HG03378 (cell line): ENCODE data around the gene PFKFB4.

Source experiments
- ATAC-seq: cut with Tn5 transposase; IDR thresholded peaks from one replicate; pipeline ENCODE4 v1.9.1; 2021; ENCODE audit warnings: mild to moderate bottlenecking, moderate library complexity; ENCODE audit not compliant: unreplicated experiment

Gene PFKFB4

DNA sequence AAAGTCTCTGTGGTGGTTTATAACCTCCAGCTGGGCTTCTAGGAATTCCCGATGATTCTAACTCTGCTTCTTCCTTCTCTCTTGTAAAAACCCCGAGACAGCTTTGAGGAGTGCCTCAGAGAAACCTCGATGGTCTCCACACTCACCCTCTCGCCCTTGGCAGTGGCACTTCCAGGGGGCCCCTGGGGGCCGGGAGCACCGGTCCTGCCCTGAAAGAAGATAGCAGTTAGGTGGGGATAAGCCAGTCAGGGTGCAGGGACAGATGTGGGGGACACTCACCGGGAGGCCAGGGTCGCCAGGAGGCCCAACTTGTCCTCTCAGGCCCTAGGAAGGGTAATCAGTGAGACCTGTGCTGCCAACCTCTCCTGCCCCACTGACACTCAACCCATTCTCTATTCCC is 28.8 kb upstream of the PFKFB4 start:
- no peak for ATAC-seq

GRCh38 chr3:48584836-48585235 is 28.2 kb upstream of the PFKFB4 start:
- ATAC-seq, result no peak

GRCh38 chr3:48581621-48582481 is 25.2 kb upstream of the PFKFB4 start:
- ATAC-seq, result no peak

DNA sequence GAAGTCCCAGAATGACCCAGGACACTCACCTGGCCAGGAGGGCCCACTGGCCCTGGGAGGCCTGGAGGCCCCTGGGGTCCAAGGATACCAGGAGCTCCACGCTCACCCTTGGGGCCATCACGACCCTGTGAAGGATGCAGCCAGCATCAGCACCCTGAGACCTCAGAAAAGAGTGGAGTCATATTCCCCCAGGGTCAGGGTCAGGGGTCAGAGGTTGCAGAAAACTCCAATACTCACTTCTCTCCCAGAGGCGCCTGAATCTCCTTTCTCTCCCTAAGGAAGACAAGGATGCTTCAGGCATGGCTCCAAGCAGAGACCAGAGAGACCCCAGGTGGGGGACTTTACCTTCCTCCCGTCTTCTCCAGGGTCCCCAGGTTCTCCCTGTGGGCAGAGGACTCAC is 20.0 kb upstream of the PFKFB4 start:
- ATAC-seq, result no peak

- no peak for ATAC-seq
Observed at GRCh38 chr3:48575366-48575765, 18.8 kb upstream of the PFKFB4 start.

DNA sequence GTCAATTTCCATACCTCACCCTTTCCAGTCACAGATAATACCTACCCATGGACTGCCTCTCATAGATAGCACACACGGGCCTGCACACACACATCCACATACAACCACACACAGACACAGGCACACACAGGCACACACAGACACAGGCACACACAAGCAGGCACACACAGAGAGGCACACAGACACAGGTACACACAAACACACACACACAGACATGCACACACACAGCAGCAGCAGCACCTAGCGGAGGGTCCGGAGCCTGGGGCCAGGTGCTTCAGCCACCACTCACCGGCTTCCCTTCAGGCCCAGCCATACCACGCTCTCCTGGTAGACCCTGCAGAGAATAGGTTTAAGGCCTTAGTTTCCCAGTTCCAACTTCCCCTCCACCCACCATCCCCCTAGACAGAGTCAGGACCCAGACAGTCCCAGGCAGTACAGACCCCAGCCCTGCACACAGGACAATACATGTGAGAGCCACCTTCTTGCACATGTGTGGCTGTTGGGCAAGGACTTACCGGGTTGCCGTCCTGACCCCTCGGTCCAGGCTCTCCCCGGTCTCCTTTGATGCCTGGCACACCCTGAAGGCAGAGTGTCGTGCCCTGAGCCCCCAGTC is 17.5 kb upstream of the PFKFB4 start:
- no peak for ATAC-seq

GRCh38 chr3:48572517-48572916 is 15.9 kb upstream of the PFKFB4 start:
- ATAC-seq, result no peak

GRCh38 chr3:48571938-48572337 is 15.3 kb upstream of the PFKFB4 start:
- no peak for ATAC-seq

- no peak for ATAC-seq
Observed at GRCh38 chr3:48569808-48570450, 13.3 kb upstream of the PFKFB4 start.

DNA sequence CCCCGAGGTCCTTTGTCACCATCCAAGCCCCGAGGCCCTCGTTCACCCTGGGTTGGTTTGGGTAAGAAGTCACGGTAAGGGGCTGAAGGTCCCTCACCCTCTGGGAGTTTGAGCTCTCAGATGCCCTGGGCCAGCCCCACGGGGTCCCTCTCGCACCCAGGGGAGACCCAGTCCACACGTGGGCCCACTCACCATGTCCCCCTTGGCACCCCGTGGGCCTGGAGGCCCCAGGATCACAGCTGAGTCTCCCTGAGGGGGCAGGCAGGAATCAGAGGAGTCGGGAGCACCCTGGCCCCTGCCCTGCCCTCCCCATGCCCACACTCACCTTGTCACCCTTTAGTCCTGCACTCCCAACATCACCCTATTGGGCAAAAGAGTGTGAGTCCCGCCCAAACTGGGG is 12.8 kb upstream of the PFKFB4 start:
- no peak for ATAC-seq

GRCh38 chr3:48568476-48568875 is 11.9 kb upstream of the PFKFB4 start:
- ATAC-seq, result no peak

DNA sequence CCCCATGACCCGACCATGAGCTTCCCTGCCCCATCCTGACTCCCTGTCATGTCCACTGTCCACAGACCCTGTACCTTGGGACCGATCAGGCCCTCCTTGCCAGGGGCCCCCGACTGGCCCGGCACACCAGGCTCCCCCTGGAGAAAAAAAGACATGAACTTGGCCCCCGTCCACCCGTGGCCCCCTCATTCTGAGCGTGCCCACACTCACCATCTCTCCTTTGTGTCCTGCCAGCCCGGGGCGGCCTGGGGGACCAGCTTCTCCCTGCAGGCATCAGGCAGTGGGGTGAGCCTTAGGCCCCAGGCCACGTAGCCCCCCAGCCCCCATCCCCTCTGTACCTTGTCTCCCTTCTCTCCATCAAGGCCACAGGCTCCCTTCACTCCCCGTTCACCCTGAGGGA is 10.9 kb upstream of the PFKFB4 start:
- ATAC-seq, result no peak

DNA sequence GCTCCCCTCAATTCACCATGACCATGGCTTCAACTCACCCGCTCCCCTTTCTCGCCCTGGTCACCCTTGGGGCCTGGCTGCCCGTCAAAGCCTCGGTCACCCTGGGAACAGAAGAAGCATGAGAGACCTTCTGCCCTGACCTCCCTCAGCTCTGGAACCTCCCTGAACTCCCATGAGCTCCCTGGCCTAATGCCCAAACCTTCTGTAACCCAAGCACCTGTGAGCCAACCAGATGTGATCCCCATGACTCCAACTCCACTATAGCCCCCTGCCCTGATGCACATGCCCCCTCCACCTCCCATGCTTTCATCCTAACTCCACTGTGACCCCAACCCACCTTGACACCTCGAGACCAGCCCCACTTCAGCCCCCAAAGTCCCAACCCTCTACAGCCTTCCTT is 10.5 kb upstream of the PFKFB4 start:
- no peak for ATAC-seq

- no peak for ATAC-seq
Observed at GRCh38 chr3:48566401-48566760, 9.8 kb upstream of the PFKFB4 start.

GRCh38 chr3:48565591-48566400 is 9.2 kb upstream of the PFKFB4 start:
- ATAC-seq, result no peak

DNA sequence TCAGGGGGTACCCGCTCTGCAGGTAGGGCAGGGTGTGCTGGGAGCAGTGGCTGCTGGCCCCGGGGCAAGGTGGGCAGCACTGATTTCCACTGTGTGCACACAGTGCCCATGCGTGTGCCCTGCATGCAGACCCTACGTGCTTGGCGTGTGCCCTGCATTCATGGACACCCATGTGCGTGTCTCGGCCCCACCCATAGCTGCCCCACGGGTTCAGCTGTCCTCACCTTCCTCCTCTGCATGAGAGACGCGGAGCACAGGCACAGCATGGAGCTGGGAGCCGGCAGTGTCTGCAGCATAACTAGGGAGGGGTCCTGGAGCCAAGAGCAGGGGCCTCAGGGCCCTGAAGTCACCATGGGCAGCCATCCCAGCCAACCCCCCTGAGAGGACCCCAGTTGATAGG is 8.6 kb upstream of the PFKFB4 start:
- no peak for ATAC-seq

GRCh38 chr3:48564667-48565066 is 8.1 kb upstream of the PFKFB4 start:
- ATAC-seq, result no peak

DNA sequence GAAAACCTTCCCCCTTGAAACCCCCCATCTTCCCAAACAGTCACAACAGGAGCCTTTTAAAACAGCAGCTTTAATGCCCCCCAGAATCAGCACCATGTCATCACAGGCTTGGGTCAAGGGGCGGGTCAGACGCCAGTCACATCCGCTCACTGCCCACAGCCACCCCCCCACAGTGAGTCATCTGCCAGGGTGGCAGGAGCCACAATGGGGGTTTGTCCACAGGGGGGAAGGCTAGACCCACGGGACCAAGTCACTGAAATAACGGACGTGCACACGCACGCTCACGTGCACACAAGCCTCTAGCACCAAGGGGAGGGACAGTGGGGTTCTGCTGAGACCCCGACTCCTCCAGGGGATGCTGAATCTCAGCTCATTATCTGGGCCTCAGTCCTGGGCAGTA is 7.4 kb upstream of the PFKFB4 start:
- no peak for ATAC-seq

- no peak for ATAC-seq
Observed at GRCh38 chr3:48563382-48563918, 6.8 kb upstream of the PFKFB4 start, which contains the start of gene UCN2. UCN2 (minus strand) TSS chr3:48563781; CDS start chr3:48563124, 657 bp downstream.

GRCh38 chr3:48562367-48563095 is 5.9 kb upstream of the PFKFB4 start:
- ATAC-seq, result no peak
